DMS79 treated with DMSO at 0.1 percent for 48 hours (cell line): ENCODE data around the gene PLA2G4A.

Source experiments
- DNase-seq: peaks from one replicate; lab custom pipeline; 2025; lab: John Stamatoyannopoulos, UW

PLA2G4A gene

GRCh38 chr1:186828611-186829454 lies at the start of gene PLA2G4A:
PLA2G4A (plus strand) TSS chr1:186828949; CDS start chr1:186854355, 25,406 bp downstream.
- DNase-seq, result no peak

GRCh38 chr1:186780076-186780475 lies 48.7 kb upstream of the PLA2G4A start:
- no peak for DNase-seq

DNA sequence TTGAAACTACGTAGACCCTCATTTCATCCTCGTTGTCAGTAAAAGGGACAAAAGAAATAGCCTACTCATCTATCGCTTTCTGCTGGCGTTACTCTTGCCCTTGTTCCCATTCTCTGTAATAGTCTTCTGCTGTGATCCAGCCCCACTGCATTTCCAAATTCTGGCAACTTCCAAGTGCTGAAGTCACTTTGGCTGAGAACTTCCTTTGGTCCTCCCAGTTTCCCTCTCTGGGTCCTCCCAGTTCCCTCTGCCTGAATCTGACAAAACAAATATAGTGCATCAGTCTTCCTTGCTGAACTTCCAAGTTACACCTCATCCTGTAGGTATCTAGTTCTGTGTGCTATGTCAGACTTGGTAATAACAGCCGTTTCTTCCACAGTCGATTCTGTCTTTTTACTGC lies 47.0 kb upstream of the PLA2G4A start:
- no peak for DNase-seq

DNA sequence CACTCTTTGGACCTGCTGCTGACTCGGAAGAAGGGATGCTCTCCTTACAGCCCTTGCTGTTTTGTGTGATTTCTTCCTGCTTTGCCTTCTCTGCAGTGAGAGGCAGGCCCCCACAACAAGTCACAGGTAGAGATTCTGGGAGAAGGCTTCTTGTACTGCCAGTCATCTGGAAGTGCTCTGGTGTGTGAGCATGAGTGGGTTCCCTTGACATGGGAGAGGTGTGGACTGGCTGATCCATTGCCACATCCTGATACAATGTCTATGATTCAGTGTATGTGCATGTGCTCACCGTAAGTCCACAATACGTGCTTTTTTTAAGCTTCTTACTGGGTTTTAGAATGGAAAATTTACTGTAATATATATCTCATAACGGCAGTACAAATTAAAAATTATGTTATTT lies 46.0 kb upstream of the PLA2G4A start:
- DNase-seq, result no peak

DNA sequence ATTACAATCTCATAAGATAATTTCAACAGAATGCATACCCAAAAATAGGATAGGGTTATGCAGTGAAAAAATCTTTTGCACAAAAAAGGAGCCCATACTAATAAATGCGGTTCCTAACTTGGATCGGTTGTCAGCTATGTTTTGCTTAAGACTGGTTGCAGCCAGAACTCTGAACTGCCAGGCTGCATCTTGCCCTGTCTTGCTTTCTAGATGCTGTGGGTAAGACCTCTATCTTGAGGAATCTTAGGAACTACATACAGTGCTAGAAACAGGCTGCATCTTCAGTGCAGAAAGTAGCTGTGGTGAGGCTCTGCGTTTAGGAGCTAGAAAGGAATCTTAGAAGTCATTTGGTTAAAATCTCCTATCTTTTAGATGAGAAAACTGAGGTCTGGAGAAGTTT lies 45.6 kb upstream of the PLA2G4A start:
- DNase-seq, result no peak

GRCh38 chr1:186785503-186785902 lies 43.2 kb upstream of the PLA2G4A start:
- no peak for DNase-seq

- DNase-seq, result no peak
These were observed 38.6 kb upstream of the PLA2G4A start for GRCh38 chr1:186790101-186790500.

GRCh38 chr1:186792870-186793581 lies 35.7 kb upstream of the PLA2G4A start:
- DNase-seq, result no peak

- DNase-seq, result no peak
These were observed 35.2 kb upstream of the PLA2G4A start for GRCh38 chr1:186793582-186793927.

- no peak for DNase-seq
These were observed 29.6 kb upstream of the PLA2G4A start for GRCh38 chr1:186798960-186799688.

DNA sequence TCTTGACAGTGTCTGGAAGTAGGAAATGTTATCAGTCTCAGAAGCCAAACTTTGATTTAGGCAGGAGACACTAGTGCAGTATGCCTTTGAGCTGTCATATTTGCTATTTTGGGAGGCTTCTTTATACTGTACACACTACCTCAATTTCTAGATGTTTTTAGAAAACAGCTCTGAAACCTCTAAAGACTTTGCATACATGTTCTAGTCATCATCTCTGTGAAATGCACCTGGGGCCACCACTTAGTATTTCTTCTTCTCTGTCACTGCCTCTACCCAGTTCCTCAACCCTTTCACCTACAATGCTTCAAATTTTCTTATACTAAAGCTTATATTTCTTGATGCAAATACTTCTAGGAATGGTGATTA lies 29.1 kb upstream of the PLA2G4A start:
- DNase-seq, result no peak

- no peak for DNase-seq
These were observed 26.4 kb upstream of the PLA2G4A start for GRCh38 chr1:186802388-186802787.

DNA sequence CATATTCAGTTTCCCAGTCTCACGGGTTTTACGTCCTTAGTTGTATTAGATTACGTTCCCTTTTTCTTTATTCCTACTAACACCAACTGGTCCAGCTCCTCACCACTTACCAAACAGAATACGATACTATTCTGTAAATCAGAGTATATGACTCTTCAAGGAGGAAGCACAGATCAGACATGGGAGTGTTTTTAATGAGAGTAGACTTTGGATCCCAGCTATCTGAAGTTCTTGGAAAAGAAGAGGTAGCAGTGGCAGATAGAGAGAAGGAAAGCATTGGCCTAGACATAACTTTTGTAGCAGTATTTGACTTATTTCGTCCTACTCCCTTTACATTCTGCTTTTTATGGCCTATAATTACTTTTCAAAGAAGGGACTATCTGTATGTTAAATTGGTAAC lies 24.1 kb upstream of the PLA2G4A start:
- DNase-seq, result no peak

GRCh38 chr1:186806477-186806876 lies 22.3 kb upstream of the PLA2G4A start:
- DNase-seq, result no peak

DNA sequence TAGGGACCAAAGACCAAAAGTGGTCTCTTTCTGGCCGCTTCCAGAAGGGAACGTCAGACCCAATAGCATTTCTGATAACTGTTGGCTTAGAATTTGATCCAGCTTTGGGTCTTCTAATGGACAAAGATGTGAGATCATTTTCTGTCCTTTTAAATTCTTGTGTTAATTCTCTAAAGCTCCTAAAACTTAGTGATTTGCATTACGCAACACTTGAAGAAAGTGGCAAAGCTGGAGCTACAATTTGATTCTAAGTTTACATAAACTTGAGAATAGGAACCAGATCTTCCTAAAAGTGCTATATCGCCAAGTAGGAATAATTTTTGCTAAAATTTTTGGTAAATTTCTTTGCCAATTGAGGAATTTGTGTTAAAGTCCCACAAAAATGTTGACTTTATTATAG lies 21.6 kb upstream of the PLA2G4A start:
- DNase-seq, result no peak

DNA sequence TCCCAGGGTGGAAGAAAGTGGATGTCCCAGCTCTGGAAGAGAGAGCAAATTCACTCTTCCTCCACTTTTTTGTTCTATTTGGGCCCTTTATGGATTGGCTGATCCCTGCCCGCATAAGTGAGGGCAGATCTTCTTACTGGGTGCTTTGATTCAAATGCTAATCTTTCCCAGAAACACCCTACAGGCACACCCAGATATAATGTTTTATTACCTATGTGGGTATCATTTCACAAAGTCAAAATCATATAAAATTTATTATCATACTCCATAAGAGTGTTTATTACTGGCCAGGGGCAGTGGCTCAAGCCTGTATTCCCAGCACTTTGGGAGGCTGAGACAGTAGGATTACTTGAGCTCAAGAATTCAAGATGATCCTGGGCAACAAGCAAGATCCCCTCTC lies 16.9 kb upstream of the PLA2G4A start:
- DNase-seq, result no peak

- no peak for DNase-seq
These were observed 16.2 kb upstream of the PLA2G4A start for GRCh38 chr1:186812570-186812969.

DNA sequence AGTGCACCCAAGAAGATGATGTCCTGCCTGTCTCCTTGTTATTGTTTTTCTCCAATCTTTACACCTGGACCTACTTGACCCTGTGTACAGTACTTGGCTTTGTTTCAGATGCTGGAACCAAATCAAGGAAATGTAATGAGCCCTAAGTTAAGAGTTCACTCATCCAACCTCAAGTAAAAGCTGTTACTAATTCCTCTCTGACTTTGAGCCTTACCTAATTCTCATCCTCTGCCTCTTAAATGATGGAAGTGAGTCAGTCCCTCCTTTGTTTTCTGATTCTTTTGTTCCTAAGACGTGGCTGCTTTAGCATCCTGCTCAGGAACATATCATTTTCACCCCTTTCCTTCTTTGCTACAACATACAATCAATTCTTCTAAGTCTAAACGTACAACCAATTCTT lies 15.3 kb upstream of the PLA2G4A start:
- no peak for DNase-seq

GRCh38 chr1:186819126-186819525 lies 9.6 kb upstream of the PLA2G4A start:
- DNase-seq, result no peak

DNA sequence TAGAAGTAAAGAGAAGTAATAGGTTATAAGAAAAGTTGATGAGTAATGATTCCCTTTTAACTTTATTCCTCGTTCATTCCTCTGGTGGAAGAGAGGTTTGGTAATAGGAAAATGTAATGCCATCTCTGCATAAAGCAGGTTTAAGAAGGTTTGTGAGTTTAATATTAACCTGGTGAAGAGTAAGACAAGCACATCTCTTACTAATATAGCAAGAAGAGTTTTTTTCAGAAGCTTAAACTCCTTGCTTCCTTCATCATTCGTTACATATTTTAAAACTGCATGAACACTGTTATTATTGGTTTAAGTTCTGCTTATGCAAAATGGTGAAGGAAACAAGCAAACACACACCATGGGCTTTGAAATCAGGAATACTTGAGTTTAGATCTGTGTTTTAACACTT lies 9.2 kb upstream of the PLA2G4A start:
- no peak for DNase-seq

- no peak for DNase-seq
These were observed 1.2 kb downstream of the PLA2G4A start for GRCh38 chr1:186829686-186830587.

DNA sequence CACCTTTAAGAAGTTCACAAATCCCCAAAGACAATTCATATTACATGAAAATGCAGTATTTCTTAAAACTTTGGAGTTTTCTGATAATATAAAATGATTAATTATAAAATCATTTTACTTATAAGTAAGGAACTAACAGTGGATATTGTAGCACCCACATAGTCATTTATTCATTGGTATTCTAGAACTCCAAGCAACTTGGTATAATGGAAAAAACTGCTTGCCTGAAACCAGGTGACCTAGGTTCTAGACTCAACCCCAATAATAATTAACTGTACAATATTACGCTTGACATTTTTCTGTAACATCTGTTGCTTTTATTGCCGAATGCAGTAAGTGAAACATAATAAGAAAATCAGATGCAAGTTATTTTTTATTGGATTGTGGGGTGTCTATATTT lies 2.4 kb downstream of the PLA2G4A start:
- DNase-seq, result no peak
